Pancreas (tissue), 10 donors: ENCODE data around the gene HIVEP2. TPM values are rescaled to one million over a fixed set of nuclear protein-coding genes. Genes with fewer than 3 reads are reported as not detected.

Experiments used
- ATAC-seq, 4 donors: fragments of 200-7000 bp; cut with Tn5 transposase; one replicate each; pipeline versions ENCODE4 v1.8.0 to v1.9.1; 2020; ENCODE audit warnings: mild to moderate bottlenecking in 4 of 4, moderate library complexity in 4 of 4
- DNase-seq, 6 donors: peaks; one replicate each; pipeline ENCODE4 v3.0.0-alpha.2; 2020
- FAIRE-seq: peaks from 2 replicates; lab custom pipeline; 2012; peaks lifted over from hg19 to GRCh38; lab: Jason Lieb, UNC
- H3K27ac ChIP-seq, 4 donors: fragments of 200-600 bp; sonication (generic); 1 replicate in 3 of 4; 2 replicates in 1 of 4; pipeline versions ENCODE4 v1.5.0 to v1.8.0; 2020
- H3K27me3 ChIP-seq, 4 donors: fragments of 200-600 bp; one replicate each; pipeline ENCODE4 v1.8.0; 2021
- H3K36me3 ChIP-seq, 3 donors: fragments of 200-600 bp; sonication (generic) in 1 of 3; one replicate each; pipeline versions ENCODE4 v1.5.0 to v1.8.0; 2020 to 2021
- H3K4me1 ChIP-seq, 3 donors: fragments of 200-600 bp; one replicate each; pipeline ENCODE4 v1.8.0; 2021
- H3K4me3 ChIP-seq, 4 donors: fragments of 200-600 bp; sonication (generic) in 2 of 4; one replicate each; pipeline versions ENCODE4 v1.5.0 to v1.8.0; 2020 to 2021
- H3K9me3 ChIP-seq, 4 donors: fragments of 200-600 bp; one replicate each; pipeline ENCODE4 v1.8.0; 2021
- CTCF ChIP-seq, 4 donors: fragments of 200-600 bp; sonication (generic) in 3 of 4; IDR thresholded peaks; one replicate each; pipeline versions ENCODE4 v1.5.0 to v1.8.0; 2021; ENCODE audit warnings: antibody characterized with exemption in 4 of 4
- WGBS, 2 donors: extraction: QIAGEN DNeasy Blood & Tissue Kit; methylation state at CpG; one replicate each; pipeline ENCODE4 v1.1.7; 2013; 5-methylcytosine and 5-hydroxymethylcytosine counted together
- intact Hi-C, 3 donors: fragments of 100-400 bp; cut with DNase I; formaldehyde crosslinking; loops; one replicate each; pipeline versions ENCODE4 v1.11.1 to v1.14.2; 2022
- polyA plus RNA-seq, 2 donors: library from polyadenylated mRNA; stranded (reverse); fragments of 200-250 nt; gene quantifications; one replicate each; pipeline ENCODE4 v1.2.3, GENCODE V29; 2013
- total RNA-seq, 6 donors: library from RNA; stranded (reverse); fragmentation: NEBNext Ultra II Directional in 4 of 6; extraction: Animal tissue kit (Norgen Biotek cat#: 25700) in 4 of 6; gene quantifications; one replicate each; pipeline versions ENCODE4 v1.2.1 to v1.2.4, GENCODE V29; 2021 to 2023
- donor health status: healthy with polysubstance abuse.
- donor health status: DM: no; HTN: no; CAD: no; lungs with moderate emphysema.
- donor health status: DM: no; HTN: no; CAD: no.
- donor health status: control.
- donor health status: control.
- donor health status: Bipolar disorder and iron deficiency.
- donor health status: DM: yes; HTN: yes; CAD: no.
- donor health status: DM: no; HTN: no; CAD: no.
- donor health status: DM: no; HTN: no; CAD: no.
- donor health status: DM: yes; HTN: yes; CAD: no.

Gene HIVEP2
- total and polyA plus RNA-seq, 8 donors = 3.8 to 14.0 (median 8.6) TPM

DNA sequence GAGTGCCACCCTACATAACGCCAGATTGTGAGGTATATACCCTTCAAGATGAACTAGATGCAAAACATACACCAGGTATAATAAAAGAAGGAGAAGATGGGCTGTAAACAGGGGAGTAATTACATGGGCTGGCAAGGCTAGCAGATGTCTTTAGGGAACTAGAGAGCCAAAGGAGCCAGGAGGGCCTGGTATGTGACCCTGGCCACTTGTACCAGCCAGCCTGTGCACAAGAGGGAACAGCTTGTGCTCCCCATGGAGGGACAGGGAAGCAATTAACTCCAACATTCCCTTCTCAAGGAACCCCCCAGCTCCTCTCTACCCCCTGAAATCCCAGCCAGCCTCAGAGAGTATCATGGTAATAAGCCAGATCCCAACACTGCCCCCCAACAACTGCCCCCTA lies 139.9 kb downstream of the HIVEP2 start:
- WGBS, 2 donors = 94 to 100% methylated on average over 1 of the region's 1 CpG
- Histone ChIP-seq H3K9me3 (no peaks in the 10 kb centered on the region), H3K36me3 (no peaks in the 10 kb centered on the region), H3K27ac (no peak overlapping the region), H3K27me3 (no peaks in the 10 kb centered on the region), H3K4me3 (no peak overlapping the region), H3K4me1 (no peaks in the 10 kb centered on the region)
- ATAC-seq (no peak), FAIRE-seq (no peak), DNase-seq (no peak)
- TF ChIP-seq CTCF (IDR thresholded peaks at IDR 0.05) = no peak
- intact Hi-C loops = no loop called here

DNA sequence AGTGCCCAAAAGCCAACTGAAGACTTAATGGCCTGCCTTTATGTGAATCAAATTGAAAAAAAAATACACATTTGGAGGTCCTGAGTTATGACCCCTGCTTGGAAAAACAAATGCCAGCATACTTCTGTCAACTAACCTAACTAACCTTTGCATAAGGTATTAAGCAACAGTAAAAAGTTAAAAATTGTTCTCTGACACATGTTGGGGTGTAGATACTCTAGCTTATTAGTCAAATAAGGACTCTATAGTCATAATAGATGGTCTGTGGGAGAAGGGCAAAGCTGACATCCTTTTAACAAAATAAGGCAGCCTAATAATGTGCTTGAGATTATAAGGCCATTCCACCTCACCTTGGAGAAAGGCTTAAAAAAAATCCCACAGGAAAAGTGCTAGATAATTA lies 140.5 kb downstream of the HIVEP2 start:
- Histone ChIP-seq H3K4me1 (no peaks in the 10 kb centered on the region), H3K27ac (no peak overlapping the region), H3K36me3 (no peaks in the 10 kb centered on the region), H3K9me3 (no peaks in the 10 kb centered on the region), H3K4me3 (no peak overlapping the region), H3K27me3 (no peaks in the 10 kb centered on the region)
- no peak for FAIRE-seq
- DNase-seq = no peak
- intact Hi-C loops = no loop called here
- TF ChIP-seq CTCF (IDR thresholded peaks at IDR 0.05) = no peak
- ATAC-seq = no peak

- ATAC-seq (no peak), FAIRE-seq (no peak), DNase-seq (no peak)
- intact Hi-C loops = no loop called here
- H3K9me3 ChIP-seq = no peaks in the 10 kb centered on the region
- H3K4me1 ChIP-seq = no peaks in the 10 kb centered on the region
- TF ChIP-seq CTCF (IDR thresholded peaks at IDR 0.05) = no peak
- H3K27me3 ChIP-seq = no peaks in the 10 kb centered on the region
- no peaks in the 10 kb centered on the region for H3K36me3 ChIP-seq
- WGBS, 2 donors = 95% methylated on average over 2 of the region's 2 CpGs
- H3K27ac ChIP-seq = no peak overlapping the region
- no peak overlapping the region for H3K4me3 ChIP-seq
Measured at GRCh38 chr6:142803495-142804058, 141.4 kb downstream of the HIVEP2 start.

DNA sequence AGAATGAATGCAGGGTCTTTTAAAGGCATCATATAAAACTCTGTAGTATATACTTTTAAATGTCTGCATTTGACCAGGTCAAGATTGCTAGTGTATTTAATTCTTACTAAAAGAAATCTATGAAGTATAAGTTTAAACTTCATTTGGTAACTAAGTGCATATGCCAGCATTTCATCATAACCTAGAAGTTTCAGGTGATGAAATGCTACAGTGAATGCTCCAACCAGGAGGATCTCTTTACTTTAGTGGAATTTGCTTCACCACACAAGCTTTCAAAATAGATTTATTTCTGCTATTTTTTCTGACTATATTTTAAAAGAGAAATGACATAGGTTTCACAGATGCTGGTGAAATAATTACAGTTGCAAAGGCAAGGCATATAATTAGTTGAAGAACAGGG lies 141.9 kb downstream of the HIVEP2 start:
- ATAC-seq = no peak
- no peak overlapping the region for H3K4me3 ChIP-seq
- no peak overlapping the region for H3K27ac ChIP-seq
- FAIRE-seq = no peak
- TF ChIP-seq CTCF (IDR thresholded peaks at IDR 0.05) = no peak
- H3K36me3 ChIP-seq = no peaks in the 10 kb centered on the region
- no peaks in the 10 kb centered on the region for H3K4me1 ChIP-seq
- no peak for DNase-seq
- H3K9me3 ChIP-seq = no peaks in the 10 kb centered on the region
- H3K27me3 ChIP-seq = no peaks in the 10 kb centered on the region
- intact Hi-C loops = no loop called here

- no peak overlapping the region for H3K27ac ChIP-seq
- FAIRE-seq (no peak), ATAC-seq (peak in 3 of 4 donors; percentile 45 to 82 (median 76)), DNase-seq (no peak)
- no peak for TF ChIP-seq CTCF (IDR thresholded peaks at IDR 0.05)
- H3K4me1 ChIP-seq = peaks cover 0 to under 1% (median 0%) of the 10 kb centered on the region in 3 donors
- intact Hi-C loops = no loop called here
- WGBS, 2 donors = 57 to 64% methylated on average over 1 of the region's 1 CpG
- H3K27me3 ChIP-seq = no peaks in the 10 kb centered on the region
- no peak overlapping the region for H3K4me3 ChIP-seq
- H3K36me3 ChIP-seq = no peaks in the 10 kb centered on the region
- H3K9me3 ChIP-seq = no peaks in the 10 kb centered on the region
Measured at GRCh38 chr6:142802124-142802523, 142.9 kb downstream of the HIVEP2 start.
